Esophagus squamous epithelium (tissue), 4 donors: Measurements from ENCODE around the gene QKI.

Experiments
- CTCF ChIP-seq, 6 experiments: fragments of 450-650 bp in 4 of 6; fragments of 200-600 bp in 2 of 6; sonication (generic) in 2 of 6; IDR thresholded peaks; one replicate each; pipeline ENCODE4 v1.5.1; 2016 to 2019; ENCODE audit warnings: antibody characterized with exemption in 6 of 6, mild to moderate bottlenecking in 4 of 6, moderate library complexity in 4 of 6
- POLR2A ChIP-seq, 4 donors: fragments of 450-650 bp; IDR thresholded peaks; one replicate each; pipeline ENCODE4 v1.6.1; 2017; ENCODE audit warnings: antibody characterized with exemption in 4 of 4, mild to moderate bottlenecking in 4 of 4, moderate library complexity in 3 of 4

GRCh38 chr6:163566056-163566455, 151.5 kb downstream of the QKI start:
- TF ChIP-seq CTCF (IDR thresholded peaks at IDR 0.05) (no peak), POLR2A (IDR thresholded peaks at IDR 0.05) (no peak)
